ENCODE results near the gene CAPSL.
A peak's percentile ranks its signal among the peaks of the same experiment; 100 is the strongest.
"Not testable (repeated sequence)": the region's sequence is repeated elsewhere in the genome, so short reads cannot be mapped to it uniquely, and the experiment has no call there.

Gene CAPSL

DNA sequence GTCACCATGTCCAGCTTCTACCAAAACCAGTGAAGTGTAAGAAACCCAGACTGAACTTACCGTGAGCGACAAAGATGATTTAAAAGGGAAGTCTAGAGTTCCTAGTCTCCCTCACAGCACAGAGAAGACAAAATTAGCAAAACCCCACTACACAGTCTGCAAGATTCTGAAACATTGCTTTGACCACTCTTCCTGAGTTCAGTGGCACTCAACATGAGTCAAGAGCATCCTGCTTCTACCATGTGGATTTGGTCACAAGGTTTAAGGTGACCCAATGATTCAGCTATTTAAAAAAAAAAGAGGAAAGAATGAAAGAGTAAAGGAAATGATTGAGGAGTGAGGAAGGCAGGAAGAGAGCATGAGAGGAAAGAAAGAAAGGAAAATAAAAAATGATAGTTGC, 62.0 kb downstream of the CAPSL start:
- no peak for DNase-seq (ENCODE audit: low spot score)

DNA sequence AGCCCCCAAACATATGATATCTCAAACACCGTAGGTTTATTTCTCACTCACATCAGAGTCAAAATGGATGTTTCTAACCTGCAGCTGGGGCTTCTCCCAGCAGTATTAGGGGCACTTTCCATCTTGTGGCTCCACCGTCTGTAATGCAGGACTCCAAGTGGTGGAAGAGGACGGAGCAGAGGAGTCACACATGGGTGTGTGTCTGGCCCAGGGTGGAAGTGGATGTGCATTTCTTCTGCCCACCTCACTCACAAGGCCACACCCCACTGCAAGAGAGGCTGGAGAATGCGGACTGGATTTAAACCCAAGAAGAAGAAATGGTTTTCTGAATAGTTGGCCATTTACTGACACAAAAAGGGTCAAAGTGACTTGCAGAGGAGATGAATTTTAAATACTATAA, 67.8 kb downstream of the CAPSL start:
- DNase-seq (ENCODE audit: low spot score): no peak

- DNase-seq (ENCODE audit: low spot score): no peak
Measured at GRCh38 chr5:35869685-35870277, 68.6 kb downstream of the CAPSL start.

DNA sequence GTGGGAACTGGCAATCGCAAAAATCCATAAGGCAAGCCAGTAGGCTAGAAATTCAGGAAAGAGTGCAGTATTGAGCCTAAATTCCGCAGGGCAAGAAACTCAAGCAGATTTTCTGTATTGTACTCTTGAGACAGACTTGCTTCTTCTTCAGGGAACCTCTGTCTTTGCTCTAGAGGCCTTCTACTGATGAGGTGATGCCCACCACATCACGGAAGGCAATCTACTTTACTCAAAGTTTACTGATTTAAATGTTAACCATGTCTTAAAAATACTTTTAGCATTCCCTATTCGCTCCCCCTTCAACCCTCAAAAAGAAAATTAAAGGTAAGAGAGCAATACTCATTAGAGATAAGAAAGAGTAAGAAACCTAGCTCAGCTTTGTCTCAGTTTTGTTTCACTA, 70.4 kb downstream of the CAPSL start:
- DNase-seq (ENCODE audit: low spot score): no peak

GRCh38 chr5:35863159-35863558, 75.3 kb downstream of the CAPSL start:
- no peak for DNase-seq (ENCODE audit: low spot score)

GRCh38 chr5:35862126-35862525, 76.3 kb downstream of the CAPSL start:
- no peak for DNase-seq (ENCODE audit: low spot score)

GRCh38 chr5:35861718-35862117, 76.7 kb downstream of the CAPSL start:
- DNase-seq (ENCODE audit: low spot score): no peak

DNA sequence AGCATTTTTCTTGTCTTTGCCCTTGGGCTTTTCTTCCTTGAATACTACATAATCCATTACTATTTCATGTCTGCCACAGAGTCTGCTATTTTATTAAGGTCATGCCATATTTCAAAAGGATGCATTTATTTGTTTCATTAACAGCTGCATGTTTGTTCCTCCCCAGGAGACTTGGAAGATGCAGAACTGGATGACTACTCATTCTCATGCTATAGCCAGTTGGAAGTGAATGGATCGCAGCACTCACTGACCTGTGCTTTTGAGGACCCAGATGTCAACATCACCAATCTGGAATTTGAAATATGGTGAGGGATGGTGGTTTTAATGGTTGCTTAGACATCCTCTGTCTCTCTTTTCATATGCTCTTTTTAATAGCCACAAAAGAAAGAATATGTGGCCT, 77.7 kb downstream of the CAPSL start:
- DNase-seq (ENCODE audit: low spot score): no peak

DNA sequence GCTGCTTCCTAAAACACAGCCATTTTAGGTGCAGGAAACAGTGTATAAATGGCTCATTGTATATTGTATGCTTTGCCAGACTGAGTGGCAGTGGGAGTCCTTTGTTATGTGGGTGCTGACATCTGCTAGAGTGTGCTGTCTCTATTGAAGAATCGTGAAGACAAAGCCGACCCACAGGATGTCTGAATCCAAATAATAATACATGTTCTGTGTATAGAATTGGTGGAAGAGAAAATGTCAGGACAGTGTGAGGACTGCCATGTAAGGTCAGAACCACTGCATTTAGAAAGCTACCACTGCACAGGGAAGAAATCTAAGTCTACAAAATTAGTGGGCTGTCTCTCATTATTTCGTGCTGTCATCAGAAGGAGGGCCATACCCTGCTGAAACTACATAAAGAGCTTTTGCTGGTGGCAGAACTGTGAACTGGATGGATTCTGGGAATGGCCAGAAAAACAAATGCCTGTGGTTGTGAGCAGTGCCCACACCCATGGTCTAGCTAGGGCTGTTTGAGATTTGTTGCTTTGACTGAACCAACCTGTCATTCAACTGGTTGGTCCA, 79.2 kb downstream of the CAPSL start:
- no peak for DNase-seq (ENCODE audit: low spot score)

- DNase-seq (ENCODE audit: low spot score): no peak
Measured at GRCh38 chr5:35857606-35858205, 80.7 kb downstream of the CAPSL start.

- DNase-seq (ENCODE audit: low spot score): peak; percentile 31
Measured at GRCh38 chr5:35856765-35857351, 81.6 kb downstream of the CAPSL start, which contains the start of gene IL7R. TSS of gene IL7R (plus strand) at chr5:35856891. CDS start at chr5:35856978, 87 bp downstream.

DNA sequence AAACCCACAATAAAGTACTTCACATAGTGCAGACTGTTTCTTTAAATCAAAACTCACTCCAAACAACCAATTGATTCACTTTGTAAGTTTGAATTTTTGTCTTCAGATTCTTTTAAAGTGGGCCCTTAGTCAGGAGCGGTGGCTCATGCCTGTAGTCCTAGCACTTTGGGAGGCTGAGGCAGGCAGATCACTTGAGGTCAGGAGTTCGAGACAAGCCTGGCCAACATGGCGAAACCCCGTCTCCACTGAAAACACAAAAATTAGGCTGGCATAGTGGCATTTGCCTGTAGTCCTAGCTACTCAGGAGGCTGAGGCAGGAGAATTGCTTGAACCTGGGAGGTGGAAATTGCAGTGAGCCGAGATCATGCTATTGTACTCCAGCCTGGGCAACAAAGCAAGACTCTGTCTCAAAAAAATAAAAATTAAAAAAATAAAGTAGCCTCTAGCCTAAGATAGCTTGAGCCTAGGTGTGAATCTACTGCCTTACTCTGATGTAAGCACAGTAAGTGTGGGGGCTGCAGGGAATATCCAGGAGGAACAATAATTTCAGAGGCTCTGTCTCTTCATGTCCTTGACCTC, 82.1 kb downstream of the CAPSL start:
- not testable (repeated sequence) for DNase-seq (ENCODE audit: low spot score)

- no peak for DNase-seq (ENCODE audit: low spot score)
Measured at GRCh38 chr5:35855187-35855586, 83.2 kb downstream of the CAPSL start.

All from NAMALWA (cell line).